B cell (primary cell): ENCODE results near the gene TRIM41. TPM values are rescaled to one million over a fixed set of nuclear protein-coding genes. Genes with fewer than 3 reads are reported as not detected.

Experiments used
- ATAC-seq: fragments of 200-7000 bp; cut with Tn5 transposase; one replicate; pipeline ENCODE4 v1.10.0; 2021; ENCODE audit warnings: low read depth, mild to moderate bottlenecking, moderate number of reproducible peaks, moderate library complexity
- CTCF ChIA-PET: fragments of 350-600 bp; sonication (Branson Sonifier 250); formaldehyde crosslinking; loops from one replicate; lab custom pipeline; 2021; ENCODE audit warnings: antibody characterized with exemption, inconsistent platforms; lab: Charles Lee
- POLR2A ChIA-PET: fragments of 350-600 bp; sonication (Branson Sonifier 250); formaldehyde crosslinking; loops from one replicate; lab custom pipeline; 2021; ENCODE audit warnings: antibody characterized with exemption; lab: Charles Lee
- DNase-seq: peaks from one replicate; pipeline ENCODE4 v3.0.0; 2013
- H2AFZ ChIP-seq: 2 replicates; pipeline ENCODE4 v1.6.1; 2012; ENCODE audit warnings: mild to moderate bottlenecking, low read depth, low read length; ENCODE audit not compliant: insufficient read depth, poor library complexity, severe bottlenecking
- H3K27ac ChIP-seq, 2 donors: 1 replicate in 1 of 2; 2 replicates in 1 of 2; pipeline ENCODE4 v1.5.1; 2012 to 2013; ENCODE audit warnings: low read length in 2 of 2, mild to moderate bottlenecking in 2 of 2, moderate library complexity in 1 of 2
- H3K27me3 ChIP-seq, 4 experiments: fragments of 200-600 bp in 1 of 4; sonication (generic) in 1 of 4; replicated peaks in 1 of 4; 1 replicate in 2 of 4; 2 replicates in 2 of 4; pipeline versions ENCODE4 v1.6.1 to v1.7.0; 2013 to 2016; ENCODE audit warnings: low read length in 3 of 4, mild to moderate bottlenecking in 2 of 4, mixed read lengths in 1 of 4, moderate library complexity in 1 of 4; ENCODE audit not compliant: insufficient read depth in 4 of 4, control insufficient read depth in 3 of 4; ENCODE audit errors: control extremely low read depth in 1 of 4
- H3K36me3 ChIP-seq, 2 experiments: replicated peaks in 1 of 2; 1 replicate in 1 of 2; 2 replicates in 1 of 2; pipeline versions ENCODE4 v1.6.1 to v1.7.1; 2013; ENCODE audit warnings: low read length in 1 of 2; ENCODE audit not compliant: insufficient read depth in 2 of 2, control insufficient read depth in 1 of 2; ENCODE audit errors: control extremely low read depth in 1 of 2, extremely low read depth in 1 of 2
- H3K4me1 ChIP-seq, 2 donors: fragments of 200-600 bp in 1 of 2; sonication (generic) in 1 of 2; 1 replicate in 1 of 2; 2 replicates in 1 of 2; pipeline versions ENCODE4 v1.5.1 to v1.6.1; 2013 to 2017; ENCODE audit warnings: low read length in 2 of 2; ENCODE audit not compliant: control insufficient read depth in 2 of 2, insufficient read depth in 2 of 2
- H3K4me2 ChIP-seq: replicated peaks from 2 replicates; pipeline ENCODE3; 2012; ENCODE audit warnings: mild to moderate bottlenecking, low read depth, low read length; ENCODE audit not compliant: poor library complexity, severe bottlenecking
- H3K4me3 ChIP-seq, 5 experiments: fragments of 200-600 bp in 1 of 5; sonication (generic) in 1 of 5; 1 replicate in 3 of 5; 2 replicates in 2 of 5; pipeline versions ENCODE4 v1.5.1 to v1.7.0; 2011 to 2016; ENCODE audit warnings: low read length in 4 of 5, mild to moderate bottlenecking in 4 of 5, low read depth in 2 of 5, control low read depth in 1 of 5, moderate library complexity in 1 of 5; ENCODE audit not compliant: insufficient read depth in 1 of 5; ENCODE audit errors: control extremely low read depth in 1 of 5, extremely low read depth in 1 of 5
- H3K79me2 ChIP-seq: fragments of 200-600 bp; sonication (generic); one replicate; pipeline ENCODE4 v1.6.0; 2016; ENCODE audit warnings: low read length; ENCODE audit not compliant: control insufficient read depth, insufficient read depth
- H3K9ac ChIP-seq: fragments of 200-600 bp; sonication (generic); 2 replicates; pipeline ENCODE4 v1.6.1; 2017; ENCODE audit warnings: mild to moderate bottlenecking, low read length, moderate library complexity
- H3K9me3 ChIP-seq, 3 donors: one replicate each; pipeline versions ENCODE4 v1.6.1 to v1.7.1; 2013; ENCODE audit warnings: low read length in 2 of 3; ENCODE audit not compliant: control insufficient read depth in 2 of 3, insufficient read depth in 1 of 3; ENCODE audit errors: control extremely low read depth in 1 of 3
- H4K20me1 ChIP-seq: 2 replicates; pipeline ENCODE4 v1.6.0; 2012; ENCODE audit warnings: mild to moderate bottlenecking, low read length; ENCODE audit not compliant: insufficient read depth, control insufficient read depth, poor library complexity, severe bottlenecking
- H3K27ac Mint-ChIP-seq: one replicate; pipeline ENCODE4 v1.8.0; 2021; ENCODE audit warnings: mixed read lengths
- H3K27me3 Mint-ChIP-seq: one replicate; pipeline ENCODE4 v1.8.0; 2021; ENCODE audit warnings: mixed read lengths
- H3K4me1 Mint-ChIP-seq: one replicate; pipeline ENCODE4 v1.8.0; 2021; ENCODE audit warnings: mixed read lengths
- H3K4me3 Mint-ChIP-seq: one replicate; pipeline ENCODE4 v1.8.0; 2021; ENCODE audit warnings: mixed read lengths
- H3K9me3 Mint-ChIP-seq: one replicate; pipeline ENCODE4 v1.8.0; 2022; ENCODE audit warnings: mixed read lengths; ENCODE audit not compliant: insufficient read depth
- EZH2 ChIP-seq: IDR thresholded peaks from 2 replicates; pipeline ENCODE4 v1.6.1; 2012; ENCODE audit warnings: borderline replicate concordance, low read depth, mild to moderate bottlenecking, moderate library complexity, low read length; ENCODE audit not compliant: insufficient read depth, poor library complexity, severe bottlenecking
- WGBS: methylation state at CpG from one replicate; pipeline ENCODE4 v1.1.5; 2013; ENCODE audit warnings: missing lambda C conversion rate; ENCODE audit not compliant: insufficient coverage; 5-methylcytosine and 5-hydroxymethylcytosine counted together
- intact Hi-C: fragments of 100-400 bp; cut with micrococcal nuclease; formaldehyde crosslinking; loops from one replicate; pipeline ENCODE4 v1.10.0; 2022
- polyA plus RNA-seq: library from polyadenylated mRNA; depleted of rRNA; stranded (reverse); fragments of >200 nt; gene quantifications from 2 replicates; pipeline ENCODE4 v1.2.3, GENCODE V29; 2012
- total RNA-seq, 2 donors: library from RNA; stranded (reverse); fragments of 120-200 nt in 1 of 2; gene quantifications; 1 replicate in 1 of 2; 2 replicates in 1 of 2; pipeline versions ENCODE4 v1.2.3 to v1.2.4, GENCODE V29; 2013 to 2022
- TF ChIP-seq, protein P1 (sequence below): fragments of 200-600 bp; IDR thresholded peaks from one replicate; pipeline ENCODE4 v1.8.0; 2022; ENCODE audit warnings: antibody characterized with exemption, mild to moderate bottlenecking

The TRIM41 gene
- total and polyA plus RNA-seq, 2 donors (not counting 1 experiment from before 2014, with no cell fraction given), result 28.4 to 44.3 TPM

DNA sequence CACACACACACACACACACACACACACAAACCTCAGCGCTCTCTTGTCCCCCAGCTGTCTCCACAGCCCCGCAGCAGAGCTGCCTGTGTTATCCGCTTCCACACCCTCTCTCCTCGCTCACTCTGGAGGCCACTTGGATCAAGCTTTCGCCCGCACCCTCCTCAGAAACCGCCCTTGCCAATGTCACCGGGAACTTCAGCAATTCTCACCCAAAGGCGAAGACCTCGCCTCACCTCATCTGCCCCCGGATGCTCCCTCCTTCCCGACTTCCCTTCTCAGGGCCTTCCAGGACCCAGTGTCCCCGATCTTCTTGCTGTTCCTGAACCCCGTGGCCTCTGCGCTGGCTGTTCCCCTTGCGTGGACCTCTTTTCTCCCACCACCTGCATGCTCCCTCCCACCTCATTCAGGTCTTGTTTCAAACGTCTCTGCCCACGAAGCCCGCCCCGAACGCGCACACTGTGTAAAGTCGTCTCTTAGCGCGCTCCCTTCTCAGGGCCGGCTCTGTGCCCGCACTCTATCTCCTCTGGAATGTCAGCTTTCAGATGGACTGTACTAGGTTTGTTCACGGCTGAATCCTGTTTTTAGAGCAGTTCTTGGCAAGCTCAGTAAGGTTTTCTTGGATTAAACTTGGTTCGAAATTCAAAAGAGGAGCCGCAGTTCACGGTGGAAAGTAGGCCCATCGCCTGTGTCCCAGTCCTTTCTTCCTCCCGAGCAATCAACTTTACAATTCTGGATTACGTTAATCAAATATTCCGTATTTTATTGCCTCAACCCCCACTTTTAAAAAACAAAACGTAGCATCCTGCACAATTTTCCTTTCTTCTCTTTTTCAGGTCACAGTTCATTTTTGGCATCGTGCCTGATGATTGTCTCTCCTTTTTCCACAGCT is 17.1 kb upstream of the TRIM41 start:
- H3K79me2 ChIP-seq, result no peaks in the 10 kb centered on the region
- H4K20me1 ChIP-seq, result no peaks in the 10 kb centered on the region
- DNase-seq, result peak; percentile 59
- ChIA-PET POLR2A (interaction anchor here (1.3 to 3.6 kb wide), 5 partner anchors 9 to 33 kb away, joined by 3 to 73 read pairs (median 7); no protein-coding TSS in a partner anchor), CTCF (interaction anchor here (0.7 to 7.9 kb wide), 8 partner anchors 11 to 55 kb away, joined by 3 to 105 read pairs (median 10); partner anchors contain the start of genes RACK1, TRIM41 and TRIM52)
- H3K4me3 Mint-ChIP-seq, result peak overlapping the region; percentile 98
- intact Hi-C loops, result loop anchor here (1.0 to 5.0 kb wide), 2 partner anchors 15 to 36 kb away; partner anchors contain the start of gene RACK1
- H3K27ac Mint-ChIP-seq, result peak overlapping the region; percentile 95
- peak overlapping the region; percentile 69 for H2AFZ ChIP-seq
- 2% methylated on average over 37 of the region's 37 CpGs for WGBS
- H3K9me3 Mint-ChIP-seq, result no peaks in the 10 kb centered on the region
- H3K9ac ChIP-seq, result peak overlapping the region; percentile 65
- peaks cover 0 to 26% (median 12%) of the 10 kb centered on the region in 4 experiments for H3K27me3 ChIP-seq
- H3K9me3 ChIP-seq, result peaks cover 0 to 20% (median 2%) of the 10 kb centered on the region in 3 donors
- peak overlapping the region; percentile 54 to 71 (median 68) for H3K4me3 ChIP-seq
- H3K4me1 Mint-ChIP-seq, result peaks cover 40% of the 10 kb centered on the region
- H3K4me2 ChIP-seq, result peak overlapping the region; percentile 94
- H3K36me3 ChIP-seq, result no peaks in the 10 kb centered on the region
- no peak overlapping the region for H3K27ac ChIP-seq
- no peak for ATAC-seq
- TF ChIP-seq EZH2, result no peak
- TF ChIP-seq, protein P1, sequence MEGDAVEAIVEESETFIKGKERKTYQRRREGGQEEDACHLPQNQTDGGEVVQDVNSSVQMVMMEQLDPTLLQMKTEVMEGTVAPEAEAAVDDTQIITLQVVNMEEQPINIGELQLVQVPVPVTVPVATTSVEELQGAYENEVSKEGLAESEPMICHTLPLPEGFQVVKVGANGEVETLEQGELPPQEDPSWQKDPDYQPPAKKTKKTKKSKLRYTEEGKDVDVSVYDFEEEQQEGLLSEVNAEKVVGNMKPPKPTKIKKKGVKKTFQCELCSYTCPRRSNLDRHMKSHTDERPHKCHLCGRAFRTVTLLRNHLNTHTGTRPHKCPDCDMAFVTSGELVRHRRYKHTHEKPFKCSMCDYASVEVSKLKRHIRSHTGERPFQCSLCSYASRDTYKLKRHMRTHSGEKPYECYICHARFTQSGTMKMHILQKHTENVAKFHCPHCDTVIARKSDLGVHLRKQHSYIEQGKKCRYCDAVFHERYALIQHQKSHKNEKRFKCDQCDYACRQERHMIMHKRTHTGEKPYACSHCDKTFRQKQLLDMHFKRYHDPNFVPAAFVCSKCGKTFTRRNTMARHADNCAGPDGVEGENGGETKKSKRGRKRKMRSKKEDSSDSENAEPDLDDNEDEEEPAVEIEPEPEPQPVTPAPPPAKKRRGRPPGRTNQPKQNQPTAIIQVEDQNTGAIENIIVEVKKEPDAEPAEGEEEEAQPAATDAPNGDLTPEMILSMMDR, result no peak
- H3K27me3 Mint-ChIP-seq, result peaks cover 14% of the 10 kb centered on the region
- peaks cover 23 to 35% of the 10 kb centered on the region in 2 donors for H3K4me1 ChIP-seq
